ENCODE results near the gene RNF5.

The RNF5 gene

GRCh38 chr6:32152769-32153563 is 25.2 kb upstream of the RNF5 start:
- no peak for DNase-seq

GRCh38 chr6:32153564-32154513 is 24.4 kb upstream of the RNF5 start, which contains the start of gene PPT2:
PPT2 (plus strand) TSS chr6:32154141; CDS start chr6:32154595, 454 bp downstream.
- peak; percentile 84 for DNase-seq

GRCh38 chr6:32154514-32155161 is 23.6 kb upstream of the RNF5 start:
- DNase-seq = peak; percentile 79

- no peak for DNase-seq
Observed at GRCh38 chr6:32156891-32157290, 21.3 kb upstream of the RNF5 start.

GRCh38 chr6:32158052-32158451 is 20.2 kb upstream of the RNF5 start:
- DNase-seq = no peak

GRCh38 chr6:32163559-32164258 is 14.5 kb upstream of the RNF5 start:
- DNase-seq = no peak

GRCh38 chr6:32164295-32164694 is 13.9 kb upstream of the RNF5 start, which contains the start of gene EGFL8:
EGFL8 (plus strand) TSS chr6:32164595; CDS start chr6:32166166, 1,571 bp downstream.
- DNase-seq = no peak

GRCh38 chr6:32166411-32167061 is 11.7 kb upstream of the RNF5 start:
- no peak for DNase-seq

- DNase-seq = no peak
Observed at GRCh38 chr6:32167154-32167760, 10.9 kb upstream of the RNF5 start.

GRCh38 chr6:32167761-32168262 is 10.4 kb upstream of the RNF5 start:
- DNase-seq = no peak

- DNase-seq = no peak
Observed at GRCh38 chr6:32168350-32168749, 9.9 kb upstream of the RNF5 start.

GRCh38 chr6:32168807-32169591 is 9.2 kb upstream of the RNF5 start:
- no peak for DNase-seq

- no peak for DNase-seq
Observed at GRCh38 chr6:32170294-32170693, 7.9 kb upstream of the RNF5 start.

GRCh38 chr6:32171234-32171633 is 7.0 kb upstream of the RNF5 start:
- DNase-seq = no peak

GRCh38 chr6:32173051-32173727 is 5.0 kb upstream of the RNF5 start:
- DNase-seq = no peak

- no peak for DNase-seq
Observed at GRCh38 chr6:32174416-32174815, 3.8 kb upstream of the RNF5 start.

GRCh38 chr6:32175322-32175710 is 2.9 kb upstream of the RNF5 start:
- no peak for DNase-seq

GRCh38 chr6:32175711-32176475 is 2.3 kb upstream of the RNF5 start, which contains the start of gene AGPAT1:
AGPAT1 (minus strand) TSS chr6:32176084; CDS start chr6:32171496, 4,588 bp downstream.
- peak; percentile 97 for DNase-seq

Measured in CD4-positive, alpha-beta T cell treated with Interleukin-21 for 1 hour (primary cell).